ENCODE data around the gene COL23A1.

Gene COL23A1

DNA sequence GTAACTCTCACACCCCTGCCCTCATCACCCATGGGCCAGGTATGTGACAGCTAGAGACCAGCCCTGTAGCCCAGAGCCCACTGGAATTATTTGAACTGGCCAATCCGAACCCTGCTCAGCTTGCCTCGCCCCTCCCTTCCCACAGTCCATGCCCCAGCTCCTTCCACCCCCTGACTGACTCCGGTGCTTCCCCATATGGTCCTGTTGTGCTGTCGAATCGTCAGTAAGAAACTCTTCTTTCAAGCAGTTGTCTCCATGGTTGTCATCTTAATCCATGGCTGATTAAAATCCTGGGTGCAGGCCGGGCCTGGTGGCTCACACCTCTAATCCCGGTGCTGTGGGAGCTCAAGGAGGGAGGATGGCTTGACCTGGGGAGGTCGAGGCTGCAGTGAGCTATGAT, 118.5 kb downstream of the COL23A1 start:
- FAIRE-seq: no peak

DNA sequence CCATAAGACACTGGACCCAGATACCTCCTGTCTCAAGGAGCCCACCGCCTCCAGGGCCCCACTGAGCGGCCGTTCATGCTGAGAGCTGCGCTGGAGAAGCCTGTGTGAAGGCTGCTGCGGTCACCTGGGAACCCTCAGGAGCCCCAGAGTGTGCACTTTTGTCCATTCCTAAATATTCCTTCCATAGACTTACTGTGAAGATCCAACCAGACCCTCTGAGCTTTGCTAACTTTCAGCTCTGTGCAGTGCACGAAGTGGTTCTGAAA, 119.5 kb downstream of the COL23A1 start:
- no peak for FAIRE-seq

DNA sequence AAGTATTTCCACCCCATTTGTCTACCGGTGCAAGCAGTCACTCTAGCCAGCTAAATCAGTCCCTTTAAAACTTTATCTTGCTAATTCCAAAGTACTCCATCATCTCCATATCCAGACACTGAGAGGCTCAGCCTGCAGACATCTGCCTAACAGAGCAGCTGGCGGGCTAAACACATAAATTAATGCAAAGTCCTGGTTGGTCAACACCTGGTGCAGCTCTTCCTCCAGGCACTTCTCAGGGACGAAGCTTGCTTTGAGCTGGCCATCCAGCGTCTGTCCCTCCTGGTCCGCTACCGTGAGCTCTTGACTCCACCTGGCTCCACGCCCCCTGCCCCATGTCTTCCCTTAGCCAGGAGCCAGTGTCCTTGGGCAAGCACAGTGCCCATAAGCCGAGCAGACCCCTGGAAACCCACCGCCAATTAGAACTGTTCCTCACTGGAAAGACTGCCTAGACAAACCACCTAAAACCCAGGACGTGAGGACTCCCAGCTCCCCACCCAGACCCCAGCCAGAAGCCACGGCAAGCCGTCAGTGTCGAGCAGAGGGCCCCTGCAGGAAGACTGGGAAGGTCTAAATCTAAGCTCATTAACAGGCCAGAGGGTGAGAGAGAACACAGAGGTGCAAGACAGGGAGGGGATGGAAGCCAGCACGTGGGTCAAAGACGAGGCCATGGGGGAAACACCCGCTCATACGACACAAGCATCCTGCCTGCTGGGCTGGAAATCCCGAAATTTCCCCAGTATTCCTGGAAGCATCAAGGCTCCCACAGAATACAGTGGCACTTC, 120.0 kb downstream of the COL23A1 start:
- FAIRE-seq: no peak

DNA sequence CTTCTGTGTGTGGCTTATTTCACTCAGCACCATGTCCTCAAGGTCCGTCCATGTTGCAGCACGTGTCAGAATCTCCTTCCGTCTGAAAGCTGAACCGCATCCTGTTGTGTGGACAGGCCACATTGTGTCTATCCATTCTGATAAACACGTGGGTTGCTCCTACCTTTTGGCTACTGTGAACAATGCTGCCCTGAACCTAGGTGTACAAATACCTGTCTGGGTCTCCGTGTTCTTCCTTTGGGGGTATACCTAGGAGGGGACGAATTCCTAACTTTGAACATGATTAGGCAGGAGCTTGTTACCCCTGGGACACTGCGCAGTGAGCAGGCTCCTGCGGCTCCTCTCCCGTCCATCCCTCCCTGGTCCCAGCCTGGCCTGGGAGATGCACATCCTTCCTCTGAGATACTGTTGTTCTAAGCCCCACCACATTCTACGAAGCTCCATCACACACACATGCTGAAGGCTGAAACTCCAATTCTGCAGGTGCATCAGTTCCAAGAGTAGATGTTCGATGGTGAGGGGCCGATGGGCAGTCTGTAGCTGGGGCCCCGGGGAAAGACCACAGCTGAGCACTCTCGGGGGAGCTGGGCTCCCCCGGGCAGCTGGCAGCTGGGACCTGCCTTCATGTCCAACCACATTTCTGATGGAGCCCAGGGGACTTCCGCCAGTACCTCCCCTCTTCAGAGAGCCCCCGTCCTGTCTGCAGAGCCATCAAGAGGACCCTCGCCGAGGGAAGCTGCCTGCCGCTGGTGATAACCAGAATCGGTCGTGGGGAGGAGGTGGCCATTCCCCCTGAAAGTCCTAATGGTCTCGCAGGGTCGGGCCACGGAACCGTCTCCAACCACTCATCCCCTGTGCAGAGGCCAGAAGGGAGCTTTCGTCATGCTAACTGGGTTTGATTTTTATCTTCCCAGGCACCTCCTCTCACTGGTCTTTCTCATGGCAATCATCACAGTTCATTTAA, 120.9 kb downstream of the COL23A1 start:
- FAIRE-seq: no peak

DNA sequence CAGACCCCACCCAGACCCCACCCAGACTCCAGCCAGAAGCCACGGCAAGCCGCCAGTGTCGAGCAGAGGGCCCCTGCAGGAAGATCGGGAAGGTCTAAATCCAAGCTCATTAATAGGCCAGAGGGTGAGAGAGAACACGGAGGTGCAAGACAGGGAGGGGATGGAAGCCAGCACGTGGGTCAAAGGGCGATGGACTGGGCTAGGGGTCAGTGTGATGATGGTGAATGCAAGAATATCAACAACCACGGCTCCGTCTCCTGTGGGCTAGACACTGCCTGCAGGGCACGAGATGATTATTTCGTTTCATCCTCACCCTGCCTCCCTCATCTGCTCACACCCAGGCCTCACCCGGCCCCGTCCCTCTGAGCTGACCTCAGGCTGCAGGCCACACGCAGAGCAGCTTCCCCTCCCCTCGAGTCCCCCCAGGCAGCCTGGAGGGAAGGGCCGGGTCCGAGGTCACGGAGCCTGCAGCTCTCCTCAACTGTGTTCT, 122.0 kb downstream of the COL23A1 start:
- FAIRE-seq: no peak

DNA sequence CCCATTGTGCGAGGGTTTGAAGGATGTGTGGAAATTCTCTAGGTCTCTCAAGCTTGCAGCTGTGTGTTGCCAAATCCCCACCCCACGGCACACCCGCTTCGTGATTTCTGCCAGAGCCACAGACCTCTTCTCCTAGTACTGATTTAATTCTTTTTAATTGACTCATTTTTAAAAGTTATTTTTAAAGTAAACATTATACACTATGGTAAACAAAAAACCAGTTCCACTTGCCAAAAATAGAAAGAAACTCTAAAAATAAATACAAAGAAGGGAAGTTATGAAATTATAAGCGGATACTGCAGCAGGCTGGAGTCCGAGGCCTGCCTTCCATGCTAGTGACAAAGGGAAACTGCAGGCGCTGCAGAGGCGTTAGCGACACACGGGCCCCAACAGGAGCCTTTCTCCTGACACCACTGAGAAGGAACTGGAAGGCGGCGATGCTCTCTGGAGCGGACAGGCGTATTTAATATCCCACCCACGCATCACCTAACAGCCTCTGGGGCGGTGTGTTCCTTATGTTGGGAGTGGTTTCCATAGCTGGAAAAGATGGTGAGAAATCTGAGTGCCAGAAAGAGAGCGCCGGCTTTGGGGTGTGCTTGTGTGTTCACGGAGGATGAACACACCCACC, 122.5 kb downstream of the COL23A1 start:
- FAIRE-seq: no peak

DNA sequence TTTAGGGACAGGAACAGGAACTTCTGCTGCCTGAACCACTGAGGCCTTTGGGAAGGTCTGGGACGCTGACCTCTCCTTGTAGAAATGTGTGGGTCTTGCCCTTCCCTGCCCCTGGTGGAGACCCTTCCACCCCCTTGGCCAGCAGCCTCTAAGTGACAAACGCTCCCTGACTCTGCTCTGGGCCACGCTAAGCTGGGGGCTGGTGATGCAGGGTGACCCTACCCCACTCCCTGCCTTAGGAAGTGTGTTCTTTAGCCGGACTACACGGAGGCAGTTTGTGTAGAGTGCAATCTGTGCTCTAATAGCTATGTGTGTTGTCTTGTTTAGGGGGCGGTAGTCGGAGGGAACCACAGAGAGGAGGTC, 123.0 kb downstream of the COL23A1 start:
- no peak for FAIRE-seq

DNA sequence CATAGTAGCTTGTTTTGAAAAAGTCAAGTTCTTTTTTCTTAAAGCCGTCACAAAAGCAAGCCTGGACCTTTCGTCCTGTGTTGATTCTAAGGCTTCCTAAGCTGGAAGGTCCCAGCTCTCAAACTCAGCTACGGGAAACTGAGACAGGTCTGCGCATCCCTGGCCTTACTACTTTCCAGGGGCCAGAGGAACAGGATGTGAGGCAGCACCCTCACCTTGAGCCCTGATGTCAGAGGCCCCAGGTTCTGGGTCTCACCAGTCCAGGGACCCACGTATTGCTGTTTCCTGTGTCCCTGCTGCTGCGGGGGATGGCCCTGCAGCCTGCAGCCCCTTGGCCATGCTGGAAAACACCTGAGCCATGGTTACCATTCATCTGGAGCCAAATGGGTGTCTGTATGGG, 123.9 kb downstream of the COL23A1 start:
- no peak for FAIRE-seq

DNA sequence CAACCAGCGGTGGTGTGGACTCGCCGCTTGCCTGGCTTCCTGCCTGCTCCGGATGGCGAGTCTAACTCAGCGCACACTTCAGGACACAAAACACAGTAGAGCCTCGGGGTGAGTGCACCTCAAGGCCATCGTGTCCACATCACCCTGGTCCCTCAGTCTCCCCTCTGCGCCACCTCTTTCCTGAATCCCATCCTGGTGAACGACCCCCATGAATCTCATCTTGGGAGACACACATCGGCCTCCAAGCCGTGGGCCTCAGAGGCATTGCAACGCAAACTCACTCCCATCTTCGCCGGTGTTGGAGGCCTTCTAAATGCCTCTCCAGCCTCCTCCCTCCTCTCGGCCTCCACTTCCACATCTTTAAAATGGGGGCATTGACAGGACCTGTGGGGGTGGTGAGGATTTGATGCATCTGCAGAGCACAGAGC, 124.3 kb downstream of the COL23A1 start:
- no peak for FAIRE-seq

DNA sequence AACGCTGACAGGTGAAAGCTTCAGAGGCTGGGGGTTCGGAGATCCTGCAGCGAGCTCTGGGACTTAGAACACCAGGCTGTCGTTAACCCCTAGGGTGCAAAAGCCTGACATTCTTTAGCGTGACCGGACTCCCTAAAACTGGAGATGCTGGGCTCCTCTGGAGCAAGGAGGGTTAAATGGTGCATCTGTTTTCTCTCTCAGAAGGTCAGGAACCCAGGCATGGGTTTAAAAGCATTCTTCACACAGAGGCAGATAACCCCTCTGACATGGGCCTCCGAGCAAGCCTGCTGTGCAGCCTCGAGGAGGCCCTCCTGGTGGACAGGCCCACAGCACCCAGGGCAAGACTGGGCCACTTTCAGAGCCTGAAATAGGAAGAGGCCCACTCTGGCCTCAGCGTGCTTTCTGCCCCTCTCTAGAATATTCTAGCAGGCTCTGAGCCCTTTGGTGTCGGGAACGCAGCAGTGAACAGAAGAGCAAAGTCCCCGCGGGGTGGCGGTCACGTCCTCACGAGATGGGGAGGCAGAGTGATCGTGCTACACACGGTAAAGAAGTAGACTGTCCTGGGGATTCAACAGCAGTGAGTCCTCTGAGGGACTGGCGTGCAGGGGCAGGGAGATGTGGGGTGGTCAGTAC, 124.8 kb downstream of the COL23A1 start:
- no peak for FAIRE-seq

DNA sequence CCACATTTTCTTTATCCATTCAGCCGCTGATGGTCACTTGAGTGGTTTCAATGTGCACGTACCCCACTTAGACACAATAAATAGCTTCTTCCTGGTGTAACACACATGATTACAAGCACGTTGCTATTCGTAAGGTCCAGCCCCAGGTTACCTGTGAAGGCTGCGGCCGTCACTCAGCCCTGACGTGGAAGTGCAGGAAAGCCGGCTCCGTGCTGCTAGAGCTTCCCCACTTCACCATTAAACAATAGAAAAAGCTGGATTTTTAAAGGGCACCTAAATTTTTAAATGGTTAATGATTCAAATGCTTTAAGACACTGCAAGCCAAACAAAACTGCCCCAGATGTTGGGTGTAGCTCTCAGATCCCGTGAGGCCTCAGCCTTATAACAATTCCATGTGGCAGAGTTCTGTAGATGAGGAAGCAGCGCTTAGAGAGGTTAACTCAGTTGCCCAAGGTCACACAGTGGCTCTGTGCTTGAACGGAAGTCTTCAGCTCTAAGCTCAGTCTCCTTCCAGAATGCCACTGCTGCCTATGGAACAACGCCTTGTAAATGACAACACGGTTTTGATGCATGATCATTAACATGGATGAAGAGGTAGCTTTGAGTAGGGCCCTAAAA, 125.7 kb downstream of the COL23A1 start:
- no peak for FAIRE-seq

DNA sequence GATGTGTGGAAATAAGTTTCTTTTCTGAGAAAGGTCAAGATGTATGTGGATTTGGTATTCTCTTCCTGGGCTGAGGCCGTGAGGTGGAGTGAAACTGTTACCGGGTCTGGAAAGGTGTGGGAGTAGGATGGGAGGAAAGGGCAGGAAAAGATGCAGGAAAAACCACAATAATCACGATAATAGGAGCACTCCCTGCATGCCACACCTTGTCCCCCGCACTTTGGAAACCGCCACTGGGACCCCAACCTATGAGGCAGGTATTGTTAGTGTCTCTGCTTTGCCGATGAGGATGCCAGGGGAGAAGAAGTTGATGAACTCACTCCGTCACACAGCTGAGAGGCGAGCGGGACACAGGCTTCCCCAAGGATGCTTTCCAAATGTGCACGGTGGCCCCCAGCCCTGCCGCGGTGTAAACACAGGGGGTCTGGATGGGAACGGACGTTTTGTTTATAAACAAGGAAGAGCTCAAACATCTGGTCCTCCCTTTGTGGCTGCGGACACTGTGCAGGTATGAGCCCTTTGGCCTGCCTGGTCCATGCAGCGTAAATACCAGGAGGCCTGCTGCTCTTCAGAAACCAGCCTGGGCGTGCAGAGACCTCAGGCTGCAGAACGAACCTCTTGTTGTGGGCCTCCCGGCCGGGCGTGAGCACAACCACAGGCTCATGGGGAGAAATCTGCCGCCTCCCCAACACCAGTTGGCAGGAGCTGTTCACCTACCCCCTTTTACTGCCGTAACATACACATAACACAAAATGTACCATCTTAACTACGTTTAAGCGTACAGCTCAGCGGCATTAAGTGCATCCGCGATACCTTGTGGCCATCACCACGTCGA, 126.7 kb downstream of the COL23A1 start:
- no peak for FAIRE-seq

DNA sequence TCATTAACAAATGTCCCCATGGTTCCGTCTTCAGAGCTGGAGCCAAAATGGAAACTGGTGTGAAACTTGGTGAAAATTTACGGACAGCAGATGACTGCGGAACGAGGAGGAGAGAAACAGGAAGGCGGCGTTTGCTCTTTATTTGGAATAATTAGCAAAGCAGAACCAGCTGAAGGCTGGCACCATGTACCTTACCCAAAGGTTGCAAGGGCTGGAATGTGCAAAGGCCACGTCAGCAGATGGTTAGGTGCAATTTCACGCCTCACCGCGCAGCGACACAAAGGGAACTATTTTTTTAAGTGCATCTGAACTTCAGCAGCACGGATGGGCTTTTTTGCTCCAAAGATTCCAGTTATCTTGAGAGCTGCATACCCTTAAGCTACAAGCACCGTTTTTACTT, 127.4 kb downstream of the COL23A1 start:
- FAIRE-seq: no peak

DNA sequence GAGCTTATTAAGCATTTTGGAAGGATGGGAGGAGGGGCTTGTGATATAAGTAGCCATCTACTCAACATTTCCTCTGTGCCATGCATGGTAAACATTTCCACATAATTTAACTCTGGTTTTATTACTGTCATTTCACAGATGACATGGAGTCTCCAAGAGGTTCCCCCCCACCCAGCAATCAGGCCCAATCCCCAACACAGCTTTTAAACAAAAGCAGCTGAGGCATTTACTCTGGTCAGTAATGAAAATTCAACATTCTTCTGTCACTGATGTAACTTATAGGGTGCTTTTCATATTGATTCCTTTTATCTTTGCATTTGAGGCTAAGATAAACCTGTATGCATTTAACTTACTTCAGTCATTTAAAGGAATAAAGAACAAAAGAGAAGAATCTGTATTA, 128.1 kb downstream of the COL23A1 start:
- no peak for FAIRE-seq

DNA sequence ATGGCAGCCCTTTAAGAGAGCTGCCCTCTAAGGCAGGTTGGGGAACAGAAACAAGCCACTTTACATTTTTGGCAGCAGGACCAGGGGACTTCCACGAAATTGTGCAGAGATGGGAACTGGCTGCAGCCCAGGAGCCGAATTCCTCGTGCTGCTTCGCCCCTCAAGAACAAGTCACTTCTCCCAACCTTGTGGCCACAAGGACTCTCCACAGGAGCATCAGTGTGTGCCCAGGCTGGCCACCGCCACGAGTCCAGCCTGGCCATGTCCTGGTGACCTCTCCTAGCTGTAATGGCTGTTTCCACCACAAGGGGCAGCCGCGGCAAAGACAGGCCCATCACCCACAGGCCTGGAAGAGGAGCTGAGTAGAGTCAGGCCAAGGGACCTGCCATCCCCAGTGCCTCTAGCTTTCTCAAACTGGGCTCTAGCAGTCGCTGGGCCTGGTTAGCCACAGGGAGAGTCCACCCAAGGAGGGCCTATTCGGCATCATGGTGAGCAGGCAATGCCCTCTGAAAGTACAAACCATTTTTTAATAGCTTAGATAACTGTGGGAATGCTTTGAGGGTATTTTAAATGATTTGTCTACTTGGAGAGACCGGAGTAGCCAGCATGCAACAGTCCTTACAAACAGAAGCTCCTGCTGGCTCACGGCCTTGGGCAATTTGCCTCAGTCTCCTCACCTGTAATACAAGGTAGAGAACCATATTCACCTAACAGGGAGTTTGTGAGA, 129.0 kb downstream of the COL23A1 start:
- FAIRE-seq: no peak

DNA sequence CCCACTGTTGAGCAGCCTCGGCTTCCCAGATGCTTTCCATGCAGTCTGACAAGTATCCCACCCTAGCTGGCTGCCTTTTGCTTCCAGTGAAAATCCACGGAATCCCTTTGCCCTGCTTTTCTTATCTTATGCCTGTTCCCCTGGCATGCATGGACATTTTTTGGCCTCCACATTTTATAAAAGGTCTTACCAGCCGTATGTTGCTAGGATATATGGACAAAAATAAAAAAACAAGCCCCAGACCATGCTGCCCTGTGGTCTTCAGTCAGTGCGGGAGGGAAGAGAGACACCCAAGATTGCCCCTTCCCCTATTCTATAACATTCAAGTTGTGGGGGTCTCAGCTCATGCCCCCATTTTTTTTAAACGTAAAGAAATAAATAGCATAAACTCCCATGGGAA, 129.6 kb downstream of the COL23A1 start:
- FAIRE-seq: no peak

DNA sequence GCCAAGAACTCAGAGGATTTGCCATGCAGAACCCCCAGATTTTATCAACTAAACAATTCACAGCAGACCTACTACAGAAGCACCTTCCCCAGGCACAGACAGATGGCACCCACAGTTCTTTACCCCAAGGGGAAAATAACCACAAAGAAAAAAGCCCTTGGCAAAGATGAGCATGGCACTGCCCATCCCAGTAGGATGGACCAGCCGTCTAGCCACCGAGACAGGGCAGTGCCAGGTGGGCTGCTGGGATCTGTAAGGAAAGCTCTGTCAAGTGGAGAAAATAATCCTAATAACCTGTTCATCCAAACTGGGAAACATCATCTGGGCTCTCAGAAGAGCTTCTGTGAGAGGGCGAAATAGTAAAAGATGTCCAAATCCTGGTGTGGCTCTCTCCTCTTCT, 130.0 kb downstream of the COL23A1 start:
- FAIRE-seq: no peak

DNA sequence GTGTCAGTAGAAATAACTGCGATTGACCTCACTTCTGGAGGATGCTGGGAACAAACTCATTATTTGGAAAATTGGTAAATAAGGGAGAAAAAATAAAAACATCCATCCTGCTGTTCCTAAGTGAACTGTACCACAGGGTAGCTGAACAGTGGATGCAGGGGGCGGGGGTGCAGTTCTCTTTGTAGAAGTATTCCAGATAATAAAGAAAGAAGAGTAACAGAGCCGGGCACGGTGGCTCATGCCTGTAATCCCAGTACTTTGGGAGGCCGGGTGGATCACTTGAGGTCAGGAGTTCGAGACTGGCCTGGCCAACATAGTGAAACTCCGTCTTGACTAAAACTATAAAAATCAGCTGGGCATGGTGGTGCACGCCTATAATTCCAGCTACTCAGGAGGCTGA, 132.1 kb downstream of the COL23A1 start:
- FAIRE-seq: no peak

DNA sequence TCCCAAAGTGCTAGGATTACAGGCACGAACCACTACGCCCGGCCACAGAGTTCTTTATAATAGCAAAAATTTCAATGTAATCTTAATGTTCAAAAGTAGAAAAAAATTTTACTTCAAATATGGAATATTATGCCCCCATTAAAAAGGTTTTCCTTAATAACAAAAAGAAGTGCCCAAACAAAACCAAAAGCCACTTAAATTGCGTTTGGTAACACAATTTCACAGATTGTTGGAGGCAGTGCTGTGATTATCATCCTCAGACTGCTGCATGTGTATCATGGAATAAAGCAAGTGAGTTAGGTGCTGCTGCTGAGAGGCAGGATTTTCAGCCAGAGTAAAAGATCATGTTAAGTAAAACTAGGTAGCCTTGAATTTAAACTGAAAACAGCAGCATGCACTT, 132.7 kb downstream of the COL23A1 start:
- no peak for FAIRE-seq

DNA sequence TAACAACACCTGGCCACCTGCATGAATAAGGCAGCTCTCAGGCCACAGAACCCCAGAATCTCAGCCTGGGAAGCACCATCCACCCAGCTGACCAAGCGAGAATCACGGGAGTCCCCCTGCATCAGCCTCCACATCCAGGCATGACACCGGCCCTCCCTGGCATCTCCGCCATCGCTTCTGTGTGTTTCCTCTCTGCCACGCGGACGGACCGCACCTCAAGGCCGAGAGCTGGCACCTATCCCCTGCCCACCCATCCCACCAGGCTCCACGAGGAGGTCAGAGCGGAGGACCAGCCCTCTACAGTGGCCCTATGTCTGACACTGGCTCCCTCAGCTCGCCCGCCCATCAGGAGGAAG, 134.7 kb downstream of the COL23A1 start:
- no peak for FAIRE-seq

DNA sequence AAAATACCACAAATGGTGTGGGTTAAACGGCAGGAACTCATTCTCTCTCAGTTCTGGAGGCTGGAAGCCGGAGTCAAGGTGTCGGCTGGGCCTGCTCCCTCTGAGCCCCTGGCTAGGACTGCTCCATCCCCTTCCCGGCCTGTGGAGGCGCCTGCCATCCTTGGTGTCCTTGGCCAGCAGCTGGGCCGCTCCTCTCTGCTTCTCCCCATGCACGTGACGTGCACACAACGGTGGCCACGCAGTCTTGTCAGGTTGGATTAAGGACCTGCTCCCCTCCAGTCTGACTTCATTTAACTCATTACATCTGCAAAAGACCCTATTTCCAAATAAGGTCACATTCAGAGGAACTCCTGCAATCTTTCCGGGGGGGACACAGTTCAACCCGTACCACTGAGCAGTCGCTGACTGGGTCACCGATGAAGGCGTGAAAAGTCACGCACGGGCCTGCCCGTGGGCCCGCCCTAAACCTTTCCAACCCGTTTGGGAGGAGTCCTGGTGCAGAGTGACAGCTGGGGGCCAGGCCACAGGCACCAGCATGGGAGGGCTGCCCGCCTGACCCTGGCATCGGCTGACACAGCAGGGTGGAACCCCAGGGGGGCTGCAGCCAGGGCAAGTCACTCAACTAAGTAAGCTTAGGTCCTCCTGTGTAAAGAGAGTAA, 135.2 kb downstream of the COL23A1 start:
- no peak for FAIRE-seq

All from TTC549 (cell line).